ENCODE data around the gene DIS3L2.

Gene DIS3L2

GRCh38 chr2:232052591-232052990 is 91.1 kb downstream of the DIS3L2 start:
- no peak for DNase-seq (ENCODE audit: low read depth, low spot score)

- DNase-seq (ENCODE audit: low read depth, low spot score) = no peak
Measured at GRCh38 chr2:232053777-232054176, 92.3 kb downstream of the DIS3L2 start.

GRCh38 chr2:232058063-232058877 is 96.8 kb downstream of the DIS3L2 start:
- no peak for DNase-seq (ENCODE audit: low read depth, low spot score)

GRCh38 chr2:232058931-232059330 is 97.4 kb downstream of the DIS3L2 start:
- DNase-seq (ENCODE audit: low read depth, low spot score) = no peak

- DNase-seq (ENCODE audit: low read depth, low spot score) = no peak
Measured at GRCh38 chr2:232061265-232061664, 99.8 kb downstream of the DIS3L2 start.

GRCh38 chr2:232073026-232073425 is 111.5 kb downstream of the DIS3L2 start:
- no peak for DNase-seq (ENCODE audit: low read depth, low spot score)

GRCh38 chr2:232073699-232074098 is 112.2 kb downstream of the DIS3L2 start:
- no peak for DNase-seq (ENCODE audit: low read depth, low spot score)

- DNase-seq (ENCODE audit: low read depth, low spot score) = no peak
Measured at GRCh38 chr2:232075080-232075479, 113.6 kb downstream of the DIS3L2 start.

- DNase-seq (ENCODE audit: low read depth, low spot score) = no peak
Measured at GRCh38 chr2:232075859-232076258, 114.3 kb downstream of the DIS3L2 start.

GRCh38 chr2:232076272-232076671 is 114.8 kb downstream of the DIS3L2 start:
- DNase-seq (ENCODE audit: low read depth, low spot score) = no peak

GRCh38 chr2:232076736-232077135 is 115.2 kb downstream of the DIS3L2 start:
- no peak for DNase-seq (ENCODE audit: low read depth, low spot score)

- DNase-seq (ENCODE audit: low read depth, low spot score) = peak; percentile 31
Measured at GRCh38 chr2:232085164-232085563, 123.7 kb downstream of the DIS3L2 start.

GRCh38 chr2:232085826-232086425 is 124.4 kb downstream of the DIS3L2 start:
- peak; percentile 38 for DNase-seq (ENCODE audit: low read depth, low spot score)

- DNase-seq (ENCODE audit: low read depth, low spot score) = no peak
Measured at GRCh38 chr2:232088771-232089170, 127.3 kb downstream of the DIS3L2 start.

- DNase-seq (ENCODE audit: low read depth, low spot score) = no peak
Measured at GRCh38 chr2:232094201-232094600, 132.7 kb downstream of the DIS3L2 start.

- DNase-seq (ENCODE audit: low read depth, low spot score) = no peak
Measured at GRCh38 chr2:232094883-232095282, 133.4 kb downstream of the DIS3L2 start.

- DNase-seq (ENCODE audit: low read depth, low spot score) = no peak
Measured at GRCh38 chr2:232097260-232097659, 135.7 kb downstream of the DIS3L2 start.

- no peak for DNase-seq (ENCODE audit: low read depth, low spot score)
Measured at GRCh38 chr2:232097758-232098157, 136.2 kb downstream of the DIS3L2 start.

- DNase-seq (ENCODE audit: low read depth, low spot score) = no peak
Measured at GRCh38 chr2:232102380-232102779, 140.9 kb downstream of the DIS3L2 start.

GRCh38 chr2:232103140-232103737 is 141.7 kb downstream of the DIS3L2 start:
- peak; percentile 69 for DNase-seq (ENCODE audit: low read depth, low spot score)

GRCh38 chr2:232104076-232104646 is 142.6 kb downstream of the DIS3L2 start:
- no peak for DNase-seq (ENCODE audit: low read depth, low spot score)

- DNase-seq (ENCODE audit: low read depth, low spot score) = no peak
Measured at GRCh38 chr2:232111551-232111950, 150.0 kb downstream of the DIS3L2 start.
